Medulla oblongata (tissue), 1 donor: ENCODE data around the gene TRIM41.
"Not testable (repeated sequence)": the region's sequence is repeated elsewhere in the genome, so short reads cannot be mapped to it uniquely, and the experiment has no call there.

Experiments
- DNase-seq: peaks from one replicate; pipeline ENCODE4 v3.0.0-alpha.2; 2015; ENCODE audit errors: extremely low spot score

TRIM41 gene

DNA sequence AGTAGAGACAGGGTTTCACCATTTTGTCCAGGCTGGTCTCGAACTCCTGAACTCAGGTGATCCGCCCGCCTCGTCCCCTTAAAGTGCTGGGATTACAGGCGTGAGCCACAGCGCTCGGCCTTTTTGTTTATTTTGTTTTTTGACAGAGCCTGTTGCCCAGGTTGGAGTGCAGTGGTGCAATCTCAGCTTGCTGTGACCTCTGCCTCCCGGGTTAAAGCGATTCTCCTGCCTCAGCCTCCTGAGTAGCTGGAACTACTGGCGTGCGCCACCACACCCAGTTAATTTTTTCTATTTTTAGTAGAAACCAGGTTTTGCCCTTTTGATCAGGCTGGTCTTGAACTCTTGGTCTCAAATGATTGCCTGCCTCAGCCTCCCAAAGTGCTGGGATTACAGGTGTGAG is 12.9 kb upstream of the TRIM41 start:
- DNase-seq, result not testable (repeated sequence)

DNA sequence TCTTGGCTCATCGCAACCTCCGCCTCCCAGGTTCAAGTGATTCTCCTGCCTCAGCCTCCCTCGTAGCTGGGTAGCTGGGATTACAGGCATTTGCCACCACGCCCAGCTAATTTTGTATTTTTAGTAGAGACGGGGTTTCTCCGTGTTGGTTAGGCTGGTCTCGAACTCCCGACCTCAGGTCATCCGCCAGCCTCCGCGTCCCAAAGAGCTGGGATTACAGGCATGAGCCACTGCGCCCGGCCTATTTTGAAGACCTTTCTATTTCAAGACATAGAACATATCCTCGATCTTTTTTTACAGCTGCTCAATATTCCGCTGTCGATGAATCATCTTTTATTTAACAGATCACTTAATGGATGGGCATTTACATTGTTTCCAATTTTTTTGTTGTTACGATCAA is 12.4 kb upstream of the TRIM41 start:
- DNase-seq, result not testable (repeated sequence)

DNA sequence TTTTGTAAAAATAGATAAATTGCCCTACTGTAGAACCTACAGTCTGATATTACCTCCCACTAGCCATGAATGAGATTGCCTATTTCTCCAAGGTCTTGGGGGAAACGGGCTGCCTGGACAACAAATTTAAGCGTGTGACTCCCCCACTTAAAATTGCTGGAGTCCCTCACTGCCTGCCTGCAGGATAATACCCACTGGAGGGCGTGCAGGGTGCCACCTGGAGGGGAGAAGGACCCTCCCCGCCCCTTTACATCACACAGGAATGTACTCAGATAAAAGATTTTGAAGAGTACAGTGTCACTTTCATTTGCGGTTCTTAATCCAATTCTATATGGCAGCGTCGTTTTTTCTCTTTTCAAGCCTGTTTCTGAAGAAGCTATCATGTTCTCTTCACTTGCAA is 11.9 kb upstream of the TRIM41 start:
- DNase-seq, result no peak

DNA sequence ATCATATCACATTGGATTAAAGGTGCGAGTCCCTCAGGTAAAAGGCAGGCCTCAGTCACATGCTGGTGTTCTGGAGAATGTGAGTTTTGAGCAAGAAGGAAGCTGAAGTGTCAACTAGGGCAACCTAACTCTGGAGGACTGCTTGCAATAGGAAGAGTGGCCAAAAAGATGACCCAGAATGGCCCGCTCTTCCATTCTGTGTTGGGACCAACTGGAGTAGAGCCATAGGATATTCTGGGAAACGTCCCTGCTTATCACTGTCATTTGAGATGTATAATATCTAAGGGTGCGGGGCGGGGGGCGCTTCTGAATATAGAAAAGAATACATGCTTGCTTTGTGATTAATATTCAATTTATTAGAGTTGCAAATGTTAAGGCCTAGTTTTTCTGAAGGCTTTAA is 11.0 kb upstream of the TRIM41 start:
- no peak for DNase-seq

DNA sequence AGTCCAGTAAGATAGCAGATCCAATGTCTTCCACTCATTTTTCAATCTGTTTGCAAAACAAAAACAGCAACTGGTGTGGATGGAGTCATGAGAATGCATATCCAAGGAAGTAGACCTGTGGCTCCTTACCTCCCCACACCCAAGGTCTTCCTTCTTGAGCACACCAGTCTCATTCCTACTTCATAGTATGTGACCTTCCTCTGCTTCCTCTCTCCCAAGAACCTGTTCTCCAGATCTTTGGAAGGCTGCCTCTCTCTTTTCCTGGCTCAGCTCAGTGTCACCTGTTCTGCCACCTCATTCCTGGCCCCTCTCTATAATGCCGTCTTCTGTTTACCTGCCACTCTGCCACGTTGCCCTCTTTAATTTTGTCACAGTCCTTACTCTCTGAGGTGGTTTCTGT is 10.1 kb upstream of the TRIM41 start:
- DNase-seq, result no peak

DNA sequence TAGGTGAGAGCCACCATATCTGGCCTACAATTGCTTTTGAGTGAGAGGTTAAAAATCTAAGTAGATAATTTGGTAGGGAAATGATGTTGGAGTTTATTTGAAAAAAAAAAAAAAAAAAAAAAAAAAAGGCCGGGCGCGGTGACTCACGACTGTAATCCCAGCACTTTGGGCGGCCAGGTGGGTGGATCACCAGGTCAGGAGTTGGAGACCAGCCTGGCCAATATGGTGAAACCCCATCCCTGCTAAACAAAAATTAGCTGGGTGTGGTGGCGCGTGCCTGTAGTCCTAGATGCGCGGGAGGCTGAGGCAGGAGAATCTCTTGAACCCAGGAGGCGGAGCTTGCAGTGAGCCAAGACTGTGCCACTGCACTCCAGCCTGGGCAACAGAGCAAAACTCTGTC is 8.8 kb upstream of the TRIM41 start:
- not testable (repeated sequence) for DNase-seq

DNA sequence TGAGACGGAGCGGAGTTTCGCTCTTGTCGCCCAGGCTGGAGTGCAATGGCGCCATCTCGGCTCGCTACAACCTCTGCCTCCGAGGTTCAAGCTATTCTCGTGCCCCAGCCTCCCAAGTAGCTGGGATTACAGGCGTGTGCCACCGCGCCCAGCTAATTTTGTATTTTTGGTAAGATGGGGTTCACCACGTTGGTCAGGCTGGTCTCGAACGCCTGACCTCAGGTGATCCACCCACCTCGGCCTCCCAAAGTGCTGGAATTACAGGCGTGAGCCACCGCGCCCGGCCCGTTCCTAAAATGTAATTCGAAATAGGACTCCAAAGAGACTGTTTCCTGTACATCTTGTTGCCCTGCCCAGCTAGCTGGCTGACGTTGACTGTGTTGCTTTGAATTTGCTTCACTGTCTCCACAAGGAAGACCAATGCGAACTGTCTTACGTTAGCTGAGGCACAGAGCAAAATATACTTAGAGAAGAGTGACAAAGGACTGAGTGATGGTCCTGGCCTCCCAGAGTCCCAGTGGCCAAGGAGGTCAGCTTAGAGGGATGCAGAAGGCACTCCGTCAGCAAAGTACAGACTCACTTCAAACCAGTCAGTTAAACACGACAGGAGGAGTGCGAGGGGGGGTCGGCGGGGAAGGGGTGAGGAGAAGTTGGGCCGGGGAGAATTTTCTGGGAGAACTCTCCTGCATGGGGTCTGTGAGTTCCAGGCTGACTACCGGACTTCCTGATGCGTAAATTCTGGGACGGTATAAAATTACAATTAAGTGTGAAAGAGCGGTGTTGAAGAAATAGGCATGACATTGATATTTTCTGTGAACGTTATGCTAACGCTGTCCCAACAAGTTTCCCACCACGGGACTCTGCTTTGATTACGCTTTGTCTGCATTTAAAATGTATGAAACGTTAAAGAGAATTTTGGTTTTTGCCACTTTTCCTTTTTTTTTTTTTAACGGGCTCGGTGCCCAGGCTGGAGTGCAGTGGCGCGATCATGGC is 6.8 kb upstream of the TRIM41 start:
- DNase-seq, result no peak

DNA sequence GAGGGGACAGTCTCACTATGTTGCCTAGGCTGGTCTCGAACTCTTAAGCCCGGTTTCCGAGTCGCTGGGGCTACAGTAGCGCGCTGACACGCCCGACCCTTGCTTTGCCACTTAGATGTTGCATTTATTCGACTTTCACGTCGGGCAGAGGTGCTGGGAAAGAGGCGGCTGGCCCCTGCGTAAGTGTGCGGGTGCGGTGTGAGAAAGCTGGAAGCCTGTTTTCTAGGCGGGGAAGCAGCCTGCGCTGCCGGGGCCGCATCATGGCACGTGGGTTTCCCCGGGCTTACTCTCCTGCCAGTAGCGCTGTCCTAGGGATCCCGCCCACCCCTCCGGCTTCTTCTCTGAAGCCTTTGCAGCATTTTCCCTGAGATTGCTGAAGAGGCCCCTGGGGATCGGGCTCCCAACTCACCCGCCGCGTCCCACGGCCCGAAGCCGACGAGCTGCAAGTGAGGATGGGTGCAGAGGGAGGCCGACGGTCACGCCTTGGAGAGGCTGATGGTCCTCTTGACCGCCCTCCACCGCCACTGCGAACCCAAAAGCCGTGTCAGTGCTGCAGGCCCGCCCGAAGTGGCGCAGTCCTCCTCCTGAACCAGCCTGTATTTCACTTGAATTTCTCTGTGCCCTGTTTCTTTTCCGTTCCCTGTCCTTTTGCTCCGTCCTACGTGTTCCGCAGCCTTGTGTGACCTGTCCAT is 5.8 kb upstream of the TRIM41 start:
- DNase-seq, result peak; percentile 47

DNA sequence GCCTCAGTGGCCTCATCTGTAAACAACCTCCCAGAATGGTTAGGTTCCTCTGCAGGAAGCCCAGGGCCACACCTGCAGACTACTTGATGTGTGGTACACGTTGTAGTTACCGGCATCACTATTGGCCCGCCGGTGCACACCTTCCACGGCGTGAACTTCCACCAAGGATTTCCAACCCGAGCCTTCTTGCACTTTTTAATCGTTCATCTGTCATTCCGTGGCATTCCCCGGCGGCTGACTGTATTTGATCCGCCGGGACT is 5.3 kb upstream of the TRIM41 start:
- no peak for DNase-seq

DNA sequence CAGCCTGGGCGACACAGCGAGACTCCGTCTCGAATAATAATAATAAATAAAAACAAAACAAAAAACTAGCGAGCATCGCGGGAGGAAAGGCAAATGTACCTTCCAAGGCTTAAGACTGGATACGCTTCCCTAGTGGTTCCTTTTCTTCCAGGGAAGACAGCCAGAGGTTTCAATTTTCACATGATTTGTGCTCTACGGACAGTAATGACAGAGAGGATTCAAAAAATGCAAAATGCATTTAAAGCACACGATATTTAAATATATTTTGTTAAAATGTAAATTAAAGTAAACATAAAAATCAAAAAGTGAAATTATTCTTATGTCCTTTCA is 4.3 kb upstream of the TRIM41 start:
- no peak for DNase-seq

DNA sequence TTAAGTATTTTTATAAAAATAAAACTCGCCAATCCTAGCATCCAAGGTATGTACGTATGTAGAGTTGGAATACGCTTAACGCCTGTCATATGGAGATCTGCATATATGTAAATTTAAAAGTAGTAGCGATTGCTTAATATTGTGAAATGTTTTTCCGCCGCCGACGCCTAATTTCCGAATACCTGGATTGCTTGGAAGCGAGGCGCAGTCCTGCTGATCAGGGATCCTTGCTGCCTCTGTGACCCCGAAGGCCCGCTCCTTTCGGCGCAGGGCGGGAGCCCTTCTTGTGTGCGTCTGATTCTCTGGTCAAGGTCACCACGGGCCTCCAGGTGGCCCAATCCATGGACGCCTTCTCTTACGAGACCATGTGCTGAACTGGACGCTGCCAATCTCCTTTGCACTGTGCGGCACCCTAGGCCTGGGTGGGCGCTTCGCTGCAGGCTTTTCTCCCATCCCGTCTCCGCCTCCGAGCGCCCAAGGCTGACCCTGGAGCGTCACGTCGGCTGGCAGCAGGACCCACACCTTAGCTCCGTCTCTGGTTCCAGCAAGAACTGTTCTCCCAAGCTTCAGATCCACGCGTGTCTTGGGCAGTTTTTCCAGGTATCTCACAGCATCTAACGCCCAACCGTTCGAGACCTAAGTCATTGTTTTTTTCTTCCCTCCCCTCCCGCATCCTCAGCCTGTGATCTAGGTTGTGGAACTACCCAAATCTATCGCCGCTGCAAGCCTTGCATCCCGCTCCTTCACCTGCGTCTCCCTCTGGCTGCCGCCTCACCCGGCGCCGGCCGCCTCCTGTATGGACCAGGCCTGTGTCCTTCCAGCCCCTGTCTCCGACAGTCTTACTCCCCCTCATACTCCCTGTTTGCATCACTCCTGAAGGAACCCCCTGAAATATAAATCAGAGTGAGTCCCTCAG is 3.6 kb upstream of the TRIM41 start:
- DNase-seq, result no peak

DNA sequence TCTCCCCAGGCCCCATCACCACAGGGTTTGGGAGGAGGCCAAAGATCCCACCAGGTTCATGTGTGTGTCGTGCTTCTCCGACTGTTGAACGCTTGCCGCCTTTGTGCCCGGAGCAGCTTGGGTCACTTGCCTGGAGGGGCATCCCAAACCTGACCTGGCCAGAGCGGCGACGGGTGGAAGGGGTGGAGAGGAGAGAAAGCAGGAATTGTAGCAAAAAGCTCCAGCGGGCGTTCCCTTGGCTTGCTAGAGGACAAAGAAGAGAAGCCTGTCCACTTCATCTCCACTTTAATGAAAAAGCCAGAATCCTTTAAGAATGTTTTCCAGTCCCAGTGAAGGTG is 2.9 kb upstream of the TRIM41 start:
- DNase-seq, result no peak

DNA sequence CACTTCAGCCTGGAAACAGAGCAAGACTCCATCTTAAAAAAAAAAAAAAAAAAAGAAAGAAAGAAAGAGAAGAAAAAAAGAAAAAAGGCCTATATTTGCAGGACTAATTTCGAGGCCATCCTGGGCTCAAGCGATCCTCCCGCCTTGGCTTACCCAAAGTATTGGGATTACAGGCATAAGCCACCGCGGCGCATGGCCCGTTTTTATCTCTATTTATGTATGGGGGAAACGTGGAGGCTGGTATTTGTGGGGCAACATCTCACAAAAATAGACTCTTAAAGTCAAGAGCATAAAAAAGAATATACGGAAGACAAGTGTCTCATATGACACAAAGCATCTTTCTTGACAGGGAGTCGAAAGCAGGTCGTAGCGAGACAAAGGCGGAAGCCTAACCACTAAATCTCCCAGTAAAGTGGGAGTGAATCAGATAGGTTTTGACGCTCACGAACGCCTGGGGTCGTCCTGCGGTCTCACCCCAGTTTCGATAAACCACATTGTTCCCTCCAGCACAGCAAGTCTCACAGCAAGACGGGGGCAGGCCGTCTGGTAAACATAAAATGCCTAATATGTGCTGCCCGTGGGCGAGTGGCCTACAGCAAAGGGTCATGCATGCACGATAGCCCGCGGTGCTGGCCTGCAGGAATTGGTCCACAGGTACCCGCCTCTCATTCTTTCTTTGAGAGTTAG is 1.8 kb upstream of the TRIM41 start:
- no peak for DNase-seq

DNA sequence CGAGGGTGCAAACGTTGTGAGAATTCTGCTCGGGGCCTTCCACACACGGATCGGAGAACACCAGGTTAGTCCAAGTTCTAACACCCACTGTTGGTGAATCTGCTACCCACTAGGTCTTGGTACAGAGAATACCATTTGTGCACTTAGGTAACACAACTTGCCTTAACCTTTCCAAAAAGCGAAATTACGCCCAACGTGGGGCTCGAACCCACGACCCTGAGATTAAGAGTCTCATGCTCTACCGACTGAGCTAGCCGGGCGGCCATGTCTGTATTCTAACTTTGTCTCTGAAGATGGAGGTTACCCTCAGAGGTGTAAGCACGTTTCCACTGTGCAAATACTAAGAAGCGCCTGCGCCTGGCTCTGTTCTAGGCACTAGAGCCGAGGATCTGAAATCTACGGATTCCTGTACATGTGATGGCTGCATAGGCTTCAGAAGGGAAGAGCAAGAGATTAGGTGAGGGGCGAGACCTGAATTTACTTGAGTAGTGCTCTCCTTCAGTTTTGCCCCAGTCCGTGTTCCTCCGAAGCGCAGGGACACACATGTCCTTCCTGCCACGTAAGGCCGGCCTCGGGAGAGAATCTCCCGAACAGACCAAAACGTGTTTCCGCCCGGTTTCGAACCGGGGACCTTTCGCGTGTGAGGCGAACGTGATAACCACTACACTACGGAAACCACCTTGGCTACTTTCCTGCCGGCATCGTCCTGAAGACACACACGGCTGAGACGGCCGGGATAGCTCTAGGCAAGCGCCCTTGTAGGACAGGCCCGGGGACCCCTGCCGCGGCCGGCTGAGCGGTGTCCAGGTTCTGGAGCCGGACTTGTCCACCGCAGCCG is 1.1 kb upstream of the TRIM41 start:
- peak; percentile 94 for DNase-seq

DNA sequence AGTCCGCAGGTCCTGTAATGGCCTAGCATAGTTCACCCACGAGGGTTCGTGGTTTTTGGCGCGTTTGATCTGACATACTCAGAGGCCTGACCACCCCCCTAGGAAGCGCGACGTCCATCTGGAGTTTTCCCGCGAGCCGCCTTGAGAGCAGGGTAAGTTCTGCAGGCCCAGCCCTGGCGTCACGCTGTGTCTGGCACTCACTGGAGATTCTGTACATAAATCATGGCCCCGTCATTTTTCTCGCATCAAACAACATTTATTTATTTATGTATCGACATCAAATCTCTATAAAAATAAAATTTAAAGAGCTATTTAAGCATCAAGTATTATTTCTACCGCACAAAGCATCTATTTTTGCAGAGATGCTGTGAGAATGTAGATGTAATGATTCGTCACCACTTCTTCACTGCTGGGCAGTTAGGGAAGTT is 437 bp upstream of the TRIM41 start:
- peak; percentile 62 for DNase-seq

DNA sequence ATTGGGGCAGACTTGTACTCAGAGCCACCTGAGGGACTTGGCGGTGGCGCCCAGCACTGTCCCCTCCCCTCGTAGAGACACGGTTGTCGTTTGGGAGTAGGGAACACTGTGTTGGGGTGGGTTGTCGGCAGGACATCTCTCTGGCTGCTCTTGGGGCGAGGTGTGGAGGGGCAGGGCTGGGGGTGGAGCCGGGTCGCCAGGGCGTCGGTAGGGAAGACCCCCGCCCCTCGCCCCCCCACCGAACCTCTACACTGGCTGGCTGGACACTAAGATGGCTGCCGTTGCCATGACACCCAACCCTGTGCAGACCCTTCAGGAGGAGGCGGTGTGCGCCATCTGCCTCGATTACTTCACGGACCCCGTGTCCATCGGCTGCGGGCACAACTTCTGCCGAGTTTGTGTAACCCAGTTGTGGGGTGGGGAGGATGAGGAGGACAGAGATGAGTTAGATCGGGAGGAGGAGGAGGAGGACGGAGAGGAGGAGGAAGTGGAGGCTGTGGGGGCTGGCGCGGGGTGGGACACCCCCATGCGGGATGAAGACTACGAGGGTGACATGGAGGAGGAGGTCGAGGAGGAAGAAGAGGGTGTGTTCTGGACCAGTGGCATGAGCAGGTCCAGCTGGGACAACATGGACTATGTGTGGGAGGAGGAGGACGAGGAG is 778 bp downstream of the TRIM41 start:
- no peak for DNase-seq

DNA sequence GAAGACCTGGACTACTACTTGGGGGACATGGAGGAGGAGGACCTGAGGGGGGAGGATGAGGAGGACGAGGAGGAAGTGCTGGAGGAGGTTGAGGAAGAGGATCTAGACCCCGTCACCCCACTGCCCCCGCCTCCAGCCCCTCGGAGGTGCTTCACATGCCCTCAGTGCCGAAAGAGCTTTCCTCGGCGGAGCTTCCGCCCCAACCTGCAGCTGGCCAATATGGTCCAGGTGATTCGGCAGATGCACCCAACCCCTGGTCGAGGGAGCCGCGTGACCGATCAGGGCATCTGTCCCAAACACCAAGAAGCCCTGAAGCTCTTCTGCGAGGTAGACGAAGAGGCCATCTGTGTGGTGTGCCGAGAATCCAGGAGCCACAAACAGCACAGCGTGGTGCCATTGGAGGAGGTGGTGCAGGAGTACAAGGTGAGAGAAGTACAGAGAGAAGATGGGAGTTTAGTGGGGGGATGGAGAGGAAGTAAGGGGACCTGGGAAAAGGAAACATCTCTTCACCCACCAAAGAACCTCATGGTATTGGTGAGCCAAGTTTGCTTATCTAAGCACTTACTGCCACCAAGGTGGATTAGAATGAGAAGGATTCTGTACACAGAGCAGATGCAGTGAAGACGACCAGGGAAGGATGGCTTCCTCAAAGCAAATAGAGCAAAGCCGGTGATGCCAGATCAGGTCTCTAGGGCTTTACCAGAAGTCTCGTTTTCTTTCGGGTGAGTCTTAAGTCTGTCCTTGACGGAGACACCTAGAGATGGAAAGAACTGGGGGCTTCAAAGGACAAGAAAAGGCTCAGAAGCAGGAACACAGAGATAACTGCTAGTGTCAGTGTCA is 1.5 kb downstream of the TRIM41 start:
- no peak for DNase-seq

DNA sequence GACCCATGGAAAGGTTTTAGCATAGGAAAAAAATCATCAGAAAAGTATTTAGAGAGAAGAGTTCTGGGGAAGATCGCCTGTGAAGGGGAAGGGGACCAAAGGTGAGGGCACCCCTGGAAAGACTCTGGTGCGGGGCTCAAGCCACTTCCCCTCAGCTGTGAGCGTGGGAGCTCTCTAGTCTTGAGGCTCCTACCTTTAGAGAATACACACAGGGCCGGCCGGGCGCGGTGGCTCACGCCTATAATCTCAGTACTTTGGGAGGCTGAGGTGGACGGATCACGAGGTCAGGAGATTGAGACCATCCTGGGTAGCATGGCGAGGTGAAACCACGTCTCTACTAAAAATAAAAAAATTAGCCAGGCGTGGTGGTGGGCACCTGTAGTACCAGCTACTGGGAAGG is 6.9 kb downstream of the TRIM41 start:
- DNase-seq, result no peak

DNA sequence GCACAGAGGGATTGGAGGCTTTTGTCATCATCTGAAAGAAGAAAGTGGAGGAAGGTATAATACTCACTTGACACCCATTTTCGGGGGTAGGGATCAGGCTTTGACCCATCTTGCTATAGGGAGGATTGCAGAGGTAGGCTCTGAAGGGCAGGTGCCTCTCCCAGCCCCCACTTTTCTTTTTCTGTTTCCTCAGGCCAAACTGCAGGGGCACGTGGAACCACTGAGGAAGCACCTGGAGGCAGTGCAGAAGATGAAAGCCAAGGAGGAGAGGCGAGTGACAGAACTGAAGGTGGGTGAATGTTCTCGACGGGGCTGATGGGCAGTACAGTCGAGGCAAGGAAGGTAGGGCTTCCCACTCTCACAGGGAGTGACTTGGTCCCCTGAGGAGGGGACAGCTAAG is 7.5 kb downstream of the TRIM41 start:
- DNase-seq, result no peak

DNA sequence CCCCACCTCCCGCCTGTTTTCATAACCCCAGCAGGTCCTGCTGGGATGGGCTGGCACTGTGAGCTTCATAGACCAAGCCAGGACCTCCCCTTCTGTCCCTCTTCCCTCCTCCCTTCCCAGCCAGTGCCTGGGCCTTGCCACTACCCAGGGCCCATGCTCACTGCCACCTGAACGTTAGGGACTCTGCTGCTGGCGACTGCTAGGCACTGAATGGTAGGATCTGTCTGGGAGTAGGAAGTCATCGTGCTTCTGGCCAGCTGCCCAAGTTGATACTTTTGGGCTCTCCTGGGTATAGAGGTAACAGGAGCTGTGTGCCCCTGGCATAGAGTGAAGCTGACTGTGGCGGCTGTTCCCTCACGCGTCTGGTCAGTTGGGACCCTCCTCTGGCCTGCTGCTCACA is 8.4 kb downstream of the TRIM41 start:
- DNase-seq, result no peak
